ACC112 (cell line): ENCODE measurements around the gene NUDT13.
A peak's percentile ranks its signal among the peaks of the same experiment; 100 is the strongest.
"Not testable (repeated sequence)": the region's sequence is repeated elsewhere in the genome, so short reads cannot be mapped to it uniquely, and the experiment has no call there.

Source experiments
- H2AFZ ChIP-seq: fragments of 200-600 bp; sonication (generic); one replicate; pipeline ENCODE4 v1.6.0; 2017; ENCODE audit warnings: antibody characterized with exemption, low read length; ENCODE audit not compliant: unreplicated experiment
- H3K27ac ChIP-seq: fragments of 200-600 bp; sonication (generic); 2 replicates; pipeline ENCODE4 v1.5.1; 2014; ENCODE audit warnings: low read depth, mild to moderate bottlenecking, antibody characterized with exemption, low read length, moderate library complexity
- H3K27me3 ChIP-seq: fragments of 200-600 bp; sonication (generic); 2 replicates; pipeline ENCODE4 v1.6.1; 2014; ENCODE audit warnings: mild to moderate bottlenecking, antibody characterized with exemption, low read length, moderate library complexity, mixed read lengths; ENCODE audit not compliant: insufficient read depth
- H3K36me3 ChIP-seq: fragments of 200-600 bp; sonication (generic); 2 replicates; pipeline ENCODE4 v1.6.1; 2016; ENCODE audit warnings: mild to moderate bottlenecking, antibody characterized with exemption, low read length, moderate library complexity, mixed read lengths; ENCODE audit not compliant: insufficient read depth
- H3K4me1 ChIP-seq: fragments of 200-600 bp; sonication (generic); one replicate; pipeline ENCODE4 v1.6.1; 2016; ENCODE audit warnings: low read length, mixed read lengths; ENCODE audit not compliant: insufficient read depth, unreplicated experiment, control insufficient read depth
- H3K4me3 ChIP-seq: fragments of 200-600 bp; sonication (generic); 2 replicates; pipeline ENCODE4 v1.5.1; 2014; ENCODE audit warnings: mild to moderate bottlenecking, low read depth, low read length
- H3K79me2 ChIP-seq: fragments of 200-600 bp; sonication (generic); one replicate; pipeline ENCODE4 v1.6.0; 2016; ENCODE audit warnings: low read length; ENCODE audit not compliant: control insufficient read depth, unreplicated experiment, insufficient read depth

The NUDT13 gene

GRCh38 chr10:73106301-73106700 is 4.0 kb upstream of the NUDT13 start:
- Histone ChIP-seq H3K4me1 (no peaks in the 10 kb centered on the region), H3K36me3 (peaks cover 17% of the 10 kb centered on the region; the same call in 1 of the 2 replicates), H3K4me3 (no peak overlapping the region), H2AFZ (no peak overlapping the region), H3K27me3 (no peaks in the 10 kb centered on the region), H3K79me2 (no peaks in the 10 kb centered on the region), H3K27ac (no peak overlapping the region)

- H3K79me2 ChIP-seq: not testable (repeated sequence)
Observed at GRCh38 chr10:73109248-73109652, 1.0 kb upstream of the NUDT13 start.

GRCh38 chr10:73112032-73112431 is 1.8 kb downstream of the NUDT13 start:
- not testable (repeated sequence) for H3K27ac ChIP-seq, H3K27me3 ChIP-seq, H3K4me3 ChIP-seq

More at GRCh38 chr10:73109248-73109652, 1.0 kb upstream of the NUDT13 start:
- H3K4me3 ChIP-seq, H2AFZ ChIP-seq, H3K4me1 ChIP-seq, H3K27ac ChIP-seq, H3K27me3 ChIP-seq: not testable (repeated sequence)
- peaks cover 21% of the 10 kb centered on the region; the same call in 1 of the 2 replicates for H3K36me3 ChIP-seq

GRCh38 chr10:73113551-73113950 is 3.3 kb downstream of the NUDT13 start:
- Histone ChIP-seq H3K79me2 (no peaks in the 10 kb centered on the region), H3K27ac (peak overlapping the region; percentile 39), H3K4me1 (peaks cover 20% of the 10 kb centered on the region), H3K36me3 (peaks cover 18% of the 10 kb centered on the region; the same call in 1 of the 2 replicates), H3K4me3 (no peak overlapping the region), H3K27me3 (no peaks in the 10 kb centered on the region), H2AFZ (no peak overlapping the region)

More at GRCh38 chr10:73112032-73112431, 1.8 kb downstream of the NUDT13 start:
- peaks cover 21% of the 10 kb centered on the region; the same call in 1 of the 2 replicates for H3K36me3 ChIP-seq
- not testable (repeated sequence) for H2AFZ ChIP-seq, H3K4me1 ChIP-seq, H3K79me2 ChIP-seq

- Histone ChIP-seq H3K4me1 (peaks cover 26% of the 10 kb centered on the region), H2AFZ (no peak overlapping the region), H3K79me2 (no peaks in the 10 kb centered on the region), H3K4me3 (no peak overlapping the region), H3K27me3 (no peaks in the 10 kb centered on the region), H3K36me3 (0 out of 2 replicates have a peak, but pooled peaks cover 5% of the 10 kb centered on the region), H3K27ac (no peak overlapping the region)
Observed at GRCh38 chr10:73116017-73116416, 5.8 kb downstream of the NUDT13 start.

- Histone ChIP-seq H2AFZ (no peak overlapping the region), H3K27me3 (no peaks in the 10 kb centered on the region), H3K4me3 (no peak overlapping the region), H3K4me1 (peaks cover 30% of the 10 kb centered on the region), H3K79me2 (no peaks in the 10 kb centered on the region), H3K27ac (peak overlapping the region; percentile 57), H3K36me3 (no peaks in the 10 kb centered on the region)
Observed at GRCh38 chr10:73117976-73118743, 7.9 kb downstream of the NUDT13 start.

GRCh38 chr10:73119457-73119856 is 9.2 kb downstream of the NUDT13 start:
- Histone ChIP-seq H3K79me2 (no peaks in the 10 kb centered on the region), H2AFZ (no peak overlapping the region), H3K27me3 (no peaks in the 10 kb centered on the region), H3K36me3 (no peaks in the 10 kb centered on the region), H3K27ac (no peak overlapping the region), H3K4me3 (no peak overlapping the region), H3K4me1 (peaks cover 21% of the 10 kb centered on the region)

GRCh38 chr10:73119952-73120351 is 9.7 kb downstream of the NUDT13 start:
- H3K36me3 ChIP-seq: no peaks in the 10 kb centered on the region
- no peaks in the 10 kb centered on the region for H3K27me3 ChIP-seq
- H3K4me1 ChIP-seq: peaks cover 21% of the 10 kb centered on the region
- H3K27ac ChIP-seq: no peak overlapping the region
- no peak overlapping the region for H2AFZ ChIP-seq
- no peak overlapping the region for H3K4me3 ChIP-seq
- no peaks in the 10 kb centered on the region for H3K79me2 ChIP-seq

GRCh38 chr10:73126343-73126742 is 16.1 kb downstream of the NUDT13 start:
- Histone ChIP-seq H3K27me3 (no peaks in the 10 kb centered on the region), H3K4me3 (no peak overlapping the region), H3K79me2 (no peaks in the 10 kb centered on the region), H3K4me1 (peaks cover 2% of the 10 kb centered on the region), H2AFZ (no peak overlapping the region), H3K36me3 (0 out of 2 replicates have a peak, but pooled peaks cover 13% of the 10 kb centered on the region), H3K27ac (no peak overlapping the region)

GRCh38 chr10:73131301-73131700 is 21.0 kb downstream of the NUDT13 start:
- H3K4me3 ChIP-seq: no peak overlapping the region
- no peak overlapping the region for H3K27ac ChIP-seq
- no peaks in the 10 kb centered on the region for H3K79me2 ChIP-seq
- H3K27me3 ChIP-seq: no peaks in the 10 kb centered on the region
- no peaks in the 10 kb centered on the region for H3K4me1 ChIP-seq
- H2AFZ ChIP-seq: no peak overlapping the region
- peaks cover 32% of the 10 kb centered on the region for H3K36me3 ChIP-seq
